ENCODE measurements around the gene CYP26C1. TPM values are rescaled to one million over a fixed set of nuclear protein-coding genes. Genes with fewer than 3 reads are reported as not detected.

CYP26C1 gene
- total RNA-seq, 1 experiment from 2014 or later, result 0.45 TPM

DNA sequence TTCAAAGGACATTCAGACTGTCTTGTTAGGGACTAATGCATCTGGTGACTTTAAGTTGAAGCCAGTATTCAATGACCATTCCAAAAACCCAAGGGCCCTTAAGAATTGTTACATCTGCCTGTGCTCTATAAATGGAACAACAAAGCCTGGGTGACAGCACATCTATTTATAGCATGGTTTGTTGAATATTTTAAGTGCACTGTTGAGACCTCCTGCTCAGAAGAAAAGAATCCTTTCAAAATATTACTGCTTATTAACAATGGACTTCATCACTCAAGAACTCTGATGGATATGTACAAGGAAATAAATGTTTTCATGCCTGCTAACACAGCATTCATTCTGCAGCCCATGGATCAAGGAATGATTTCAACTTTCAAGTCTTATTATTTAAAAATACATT, 33.1 kb upstream of the CYP26C1 start:
- CTCF ChIA-PET, result no interaction called here
- no TSS peak for BruUV-seq (replicated peaks)

DNA sequence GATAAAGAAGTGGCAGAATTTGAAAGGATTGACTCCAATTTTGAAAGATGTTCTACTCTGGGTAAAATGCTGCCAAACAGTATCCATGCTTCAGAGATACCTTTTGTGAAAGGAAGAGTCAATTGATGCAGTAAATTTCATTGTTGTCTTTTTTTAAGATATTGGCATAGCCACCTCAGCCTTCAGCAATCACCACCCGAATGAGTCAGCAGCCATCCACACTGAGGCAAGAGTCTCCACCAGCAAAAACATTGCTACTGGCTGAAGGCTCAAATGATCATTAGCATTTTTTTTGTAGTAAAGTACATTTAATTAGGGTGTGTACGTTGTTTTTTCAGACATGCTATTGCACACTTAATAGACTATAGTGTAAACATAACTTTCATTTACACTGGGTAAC, 31.7 kb upstream of the CYP26C1 start:
- TF ChIP-seq, protein P1, sequence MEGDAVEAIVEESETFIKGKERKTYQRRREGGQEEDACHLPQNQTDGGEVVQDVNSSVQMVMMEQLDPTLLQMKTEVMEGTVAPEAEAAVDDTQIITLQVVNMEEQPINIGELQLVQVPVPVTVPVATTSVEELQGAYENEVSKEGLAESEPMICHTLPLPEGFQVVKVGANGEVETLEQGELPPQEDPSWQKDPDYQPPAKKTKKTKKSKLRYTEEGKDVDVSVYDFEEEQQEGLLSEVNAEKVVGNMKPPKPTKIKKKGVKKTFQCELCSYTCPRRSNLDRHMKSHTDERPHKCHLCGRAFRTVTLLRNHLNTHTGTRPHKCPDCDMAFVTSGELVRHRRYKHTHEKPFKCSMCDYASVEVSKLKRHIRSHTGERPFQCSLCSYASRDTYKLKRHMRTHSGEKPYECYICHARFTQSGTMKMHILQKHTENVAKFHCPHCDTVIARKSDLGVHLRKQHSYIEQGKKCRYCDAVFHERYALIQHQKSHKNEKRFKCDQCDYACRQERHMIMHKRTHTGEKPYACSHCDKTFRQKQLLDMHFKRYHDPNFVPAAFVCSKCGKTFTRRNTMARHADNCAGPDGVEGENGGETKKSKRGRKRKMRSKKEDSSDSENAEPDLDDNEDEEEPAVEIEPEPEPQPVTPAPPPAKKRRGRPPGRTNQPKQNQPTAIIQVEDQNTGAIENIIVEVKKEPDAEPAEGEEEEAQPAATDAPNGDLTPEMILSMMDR (IDR thresholded peaks at IDR 0.05; ENCODE audit: unreplicated experiment), result no peak
- intact Hi-C loops (cut with micrococcal nuclease; ENCODE audit: unreplicated experiment), result no loop called here
- no peak overlapping the region for H3K27ac Mint-ChIP-seq (ENCODE audit: unreplicated experiment)
- peaks cover 6% of the 10 kb centered on the region for H3K36me3 Mint-ChIP-seq (ENCODE audit: insufficient read depth, unreplicated experiment)
- no TSS peak for BruUV-seq (replicated peaks)
- H3K4me3 Mint-ChIP-seq (ENCODE audit: low read depth, unreplicated experiment), result no peak overlapping the region
- no peaks in the 10 kb centered on the region for H3K9me3 Mint-ChIP-seq (ENCODE audit: low read depth, unreplicated experiment)
- no peak for DNase-seq
- H3K27me3 Mint-ChIP-seq (ENCODE audit: unreplicated experiment), result no peaks in the 10 kb centered on the region
- H3K4me1 Mint-ChIP-seq (ENCODE audit: low read depth, unreplicated experiment), result peaks cover 22% of the 10 kb centered on the region
- CTCF ChIA-PET, result no interaction called here

More for the DNA sequence above, 33.1 kb upstream of the CYP26C1 start:
- Mint-ChIP-seq H3K27me3 (ENCODE audit: unreplicated experiment) (no peaks in the 10 kb centered on the region), H3K36me3 (ENCODE audit: insufficient read depth, unreplicated experiment) (peaks cover 6% of the 10 kb centered on the region), H3K4me1 (ENCODE audit: low read depth, unreplicated experiment) (peaks cover 12% of the 10 kb centered on the region), H3K4me3 (ENCODE audit: low read depth, unreplicated experiment) (no peak overlapping the region), H3K27ac (ENCODE audit: unreplicated experiment) (no peak overlapping the region), H3K9me3 (ENCODE audit: low read depth, unreplicated experiment) (no peaks in the 10 kb centered on the region)
- DNase-seq, result no peak
- TF ChIP-seq, protein P1 (IDR thresholded peaks at IDR 0.05; ENCODE audit: unreplicated experiment), result no peak
- intact Hi-C loops (cut with micrococcal nuclease; ENCODE audit: unreplicated experiment), result no loop called here

DNA sequence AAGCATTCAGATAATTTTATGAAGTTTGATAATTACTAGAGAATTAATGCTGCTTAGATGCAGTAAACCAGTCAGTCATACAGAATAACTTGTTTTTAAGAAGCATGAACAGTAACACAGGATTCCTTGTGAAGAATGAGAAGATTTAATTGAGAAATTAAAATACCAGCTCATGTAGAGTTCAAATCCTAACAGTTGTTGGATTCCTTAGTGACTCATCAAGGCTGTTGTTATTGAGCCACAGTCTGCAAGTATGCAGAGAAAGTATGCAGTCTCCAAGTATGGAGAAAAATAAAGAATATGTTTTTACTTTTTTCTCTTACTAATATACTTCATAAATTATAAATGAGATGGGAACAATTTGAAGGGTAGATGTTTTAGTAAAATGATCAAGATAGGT, 30.2 kb upstream of the CYP26C1 start:
- no TSS peak for BruUV-seq (replicated peaks)
- Mint-ChIP-seq H3K4me1 (ENCODE audit: low read depth, unreplicated experiment) (peaks cover 26% of the 10 kb centered on the region), H3K27me3 (ENCODE audit: unreplicated experiment) (no peaks in the 10 kb centered on the region), H3K4me3 (ENCODE audit: low read depth, unreplicated experiment) (no peak overlapping the region), H3K9me3 (ENCODE audit: low read depth, unreplicated experiment) (no peaks in the 10 kb centered on the region), H3K36me3 (ENCODE audit: insufficient read depth, unreplicated experiment) (peaks cover 6% of the 10 kb centered on the region), H3K27ac (ENCODE audit: unreplicated experiment) (no peak overlapping the region)
- CTCF ChIA-PET, result interaction anchor here (0.8 kb wide), 1 partner anchor 220 kb away, joined by 3 read pairs; no protein-coding TSS in a partner anchor
- no peak for DNase-seq
- TF ChIP-seq, protein P1 (IDR thresholded peaks at IDR 0.05; ENCODE audit: unreplicated experiment), result no peak
- intact Hi-C loops (cut with micrococcal nuclease; ENCODE audit: unreplicated experiment), result no loop called here

DNA sequence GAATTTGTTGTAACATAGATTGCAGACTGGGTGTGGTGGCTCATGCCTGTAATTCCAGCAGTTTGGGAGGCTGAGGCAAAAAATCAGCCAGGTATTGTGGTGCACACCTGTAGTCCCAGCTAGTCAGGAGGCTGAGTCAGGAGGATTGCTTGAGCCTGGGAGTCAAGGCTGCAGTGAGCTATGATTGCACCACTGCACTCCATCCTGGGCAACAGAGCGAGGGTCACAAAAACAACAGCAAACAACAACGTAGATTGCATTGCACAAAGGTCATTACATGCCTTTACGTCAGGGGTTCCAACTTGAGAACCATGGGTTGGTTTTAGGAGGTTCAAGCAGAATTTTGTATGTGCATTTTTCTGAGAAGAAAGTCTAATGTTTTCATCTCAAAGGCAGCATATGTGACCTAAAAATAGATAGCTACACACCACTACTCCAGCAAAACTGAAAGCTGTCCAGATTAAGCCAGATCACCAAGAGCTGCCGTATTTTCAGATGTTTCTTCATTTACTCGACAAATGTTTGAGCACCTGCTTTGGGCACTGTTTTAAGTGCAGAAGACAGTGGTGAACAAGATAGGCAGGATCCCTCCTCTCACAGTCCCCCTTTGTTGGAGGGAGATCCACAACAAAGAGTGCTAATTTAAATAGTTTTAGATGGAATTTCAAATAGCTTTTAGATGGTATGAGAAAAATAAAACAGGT, 28.3 kb upstream of the CYP26C1 start:
- TF ChIP-seq, protein P1 (IDR thresholded peaks at IDR 0.05; ENCODE audit: unreplicated experiment), result no peak
- Mint-ChIP-seq H3K4me1 (ENCODE audit: low read depth, unreplicated experiment) (peaks cover 17% of the 10 kb centered on the region), H3K9me3 (ENCODE audit: low read depth, unreplicated experiment) (no peaks in the 10 kb centered on the region), H3K27ac (ENCODE audit: unreplicated experiment) (no peak overlapping the region), H3K27me3 (ENCODE audit: unreplicated experiment) (no peaks in the 10 kb centered on the region), H3K4me3 (ENCODE audit: low read depth, unreplicated experiment) (no peak overlapping the region), H3K36me3 (ENCODE audit: insufficient read depth, unreplicated experiment) (peaks cover under 1% of the 10 kb centered on the region)
- intact Hi-C loops (cut with micrococcal nuclease; ENCODE audit: unreplicated experiment), result no loop called here
- DNase-seq, result no peak
- BruUV-seq (replicated peaks), result no TSS peak
- CTCF ChIA-PET, result interaction anchor here (0.5 to 0.6 kb wide), 2 partner anchors 15 to 137 kb away, joined by 3 read pairs; no protein-coding TSS in a partner anchor
